ENCODE measurements around the gene FSHR. TPM values are rescaled to one million over a fixed set of nuclear protein-coding genes. Genes with fewer than 3 reads are reported as not detected.

FSHR gene
- total and polyA plus RNA-seq, 2 experiments from 2014 or later, result not detected

DNA sequence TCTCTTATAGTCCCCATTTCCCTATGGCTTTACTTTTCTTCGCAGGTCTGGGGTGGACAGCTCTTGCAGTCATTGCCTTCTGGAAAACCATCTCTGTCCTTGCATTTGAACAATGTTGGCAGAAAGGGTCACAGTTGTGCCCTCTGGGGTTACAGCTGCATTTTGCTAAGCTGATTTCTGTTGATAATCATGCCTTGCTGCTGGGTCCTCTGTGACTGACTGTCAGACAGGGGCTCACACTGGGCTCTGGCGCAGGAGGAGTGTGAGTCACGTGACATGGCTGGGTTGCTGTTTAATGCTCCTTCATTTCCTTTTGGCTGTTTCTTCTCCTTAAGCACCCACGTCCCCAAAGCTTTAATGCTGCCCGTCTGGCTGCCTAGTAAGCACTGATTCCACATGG lies 202.2 kb downstream of the FSHR start:
- ATAC-seq (no peak), DNase-seq (ENCODE audit: low spot score) (no peak)
- H3K36me3 Mint-ChIP-seq (ENCODE audit: low read depth), result no peaks in the 10 kb centered on the region
- Histone ChIP-seq H3K27me3 (ENCODE audit: insufficient read depth) (no peaks in the 10 kb centered on the region), H3K27ac (ENCODE audit: low read depth) (no peak overlapping the region), H3K4me2 (no peak overlapping the region), H3K4me3 (no peak overlapping the region), H3K79me2 (replicated peaks; ENCODE audit: insufficient read depth) (no peaks in the 10 kb centered on the region), H3F3A (replicated peaks; ENCODE audit: low read depth) (no peaks in the 10 kb centered on the region), H3K36me3 (ENCODE audit: insufficient read depth) (no peaks in the 10 kb centered on the region), H2AFZ (peak overlapping the region; percentile 74), H3K4me1 (ENCODE audit: insufficient read depth) (no peaks in the 10 kb centered on the region), H3K9me2 (ENCODE audit: insufficient read depth) (no peaks in the 10 kb centered on the region), H4K20me1 (replicated peaks; ENCODE audit: insufficient read depth) (no peaks in the 10 kb centered on the region)
- no peak overlapping the region for H3K4me3 Mint-ChIP-seq
- no peaks in the 10 kb centered on the region for H3K4me1 Mint-ChIP-seq
- no peaks in the 10 kb centered on the region for H3K9me3 Mint-ChIP-seq
- H3K27me3 Mint-ChIP-seq (ENCODE audit: insufficient read depth, low read depth, poor library complexity), result no peaks in the 10 kb centered on the region
- no peak overlapping the region for H3K27ac Mint-ChIP-seq
- no peak for TF ChIP-seq POLR2AphosphoS5 (IDR thresholded peaks at IDR 0.05; ENCODE audit: low read depth)
- no peak for TF ChIP-seq REST (IDR thresholded peaks at IDR 0.05; ENCODE audit: unreplicated experiment)
- TF ChIP-seq EZH2phosphoT487 (IDR thresholded peaks at IDR 0.05; ENCODE audit: unreplicated experiment), result no peak
- TF ChIP-seq, protein P1, sequence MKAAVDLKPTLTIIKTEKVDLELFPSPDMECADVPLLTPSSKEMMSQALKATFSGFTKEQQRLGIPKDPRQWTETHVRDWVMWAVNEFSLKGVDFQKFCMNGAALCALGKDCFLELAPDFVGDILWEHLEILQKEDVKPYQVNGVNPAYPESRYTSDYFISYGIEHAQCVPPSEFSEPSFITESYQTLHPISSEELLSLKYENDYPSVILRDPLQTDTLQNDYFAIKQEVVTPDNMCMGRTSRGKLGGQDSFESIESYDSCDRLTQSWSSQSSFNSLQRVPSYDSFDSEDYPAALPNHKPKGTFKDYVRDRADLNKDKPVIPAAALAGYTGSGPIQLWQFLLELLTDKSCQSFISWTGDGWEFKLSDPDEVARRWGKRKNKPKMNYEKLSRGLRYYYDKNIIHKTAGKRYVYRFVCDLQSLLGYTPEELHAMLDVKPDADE (IDR thresholded peaks at IDR 0.05), result no peak
- TF ChIP-seq ZNF331 (CRISPR knock-in tag; IDR thresholded peaks at IDR 0.05; ENCODE audit: low read depth), result no peak
- no peak for TF ChIP-seq CREB1 (CRISPR knock-in tag; IDR thresholded peaks at IDR 0.05; ENCODE audit: low read depth)

- Histone ChIP-seq H3K27ac (ENCODE audit: low read depth) (no peak overlapping the region), H3K4me2 (no peak overlapping the region), H3K36me3 (ENCODE audit: insufficient read depth) (no peaks in the 10 kb centered on the region), H4K20me1 (replicated peaks; ENCODE audit: insufficient read depth) (no peaks in the 10 kb centered on the region), H3K4me1 (ENCODE audit: insufficient read depth) (no peaks in the 10 kb centered on the region), H2AFZ (no peak overlapping the region; the same call in 1 of the 2 replicates), H3K27me3 (ENCODE audit: insufficient read depth) (no peaks in the 10 kb centered on the region), H3K9me2 (ENCODE audit: insufficient read depth) (no peaks in the 10 kb centered on the region), H3K4me3 (no peak overlapping the region), H3K79me2 (replicated peaks; ENCODE audit: insufficient read depth) (no peaks in the 10 kb centered on the region), H3F3A (replicated peaks; ENCODE audit: low read depth) (no peaks in the 10 kb centered on the region)
- H3K36me3 Mint-ChIP-seq (ENCODE audit: low read depth), result no peaks in the 10 kb centered on the region
- H3K27me3 Mint-ChIP-seq (ENCODE audit: insufficient read depth, low read depth, poor library complexity), result no peaks in the 10 kb centered on the region
- peaks cover 2% of the 10 kb centered on the region; the same call in 1 of the 3 replicates for H3K4me1 Mint-ChIP-seq
- H3K27ac Mint-ChIP-seq, result no peak overlapping the region
- DNase-seq (ENCODE audit: low spot score) (no peak), ATAC-seq (no peak)
- H3K9me3 Mint-ChIP-seq, result no peaks in the 10 kb centered on the region
- no peak overlapping the region for H3K4me3 Mint-ChIP-seq
- no peak for TF ChIP-seq STAT1 (IDR thresholded peaks at IDR 0.05; ENCODE audit: unreplicated experiment)
- TF ChIP-seq REST (IDR thresholded peaks at IDR 0.05; ENCODE audit: unreplicated experiment), result no peak
- no peak for TF ChIP-seq NANOG (IDR thresholded peaks at IDR 0.05; ENCODE audit: borderline replicate concordance)
- TF ChIP-seq, protein P1 (IDR thresholded peaks at IDR 0.05), result no peak
- no peak for TF ChIP-seq ZNF331 (CRISPR knock-in tag; IDR thresholded peaks at IDR 0.05; ENCODE audit: low read depth)
These were observed 205.8 kb downstream of the FSHR start for GRCh38 chr2:48948400-48949125.
